Caco-2 (cell line): ENCODE measurements around the gene SEMG1. TPM values are rescaled to one million over a fixed set of nuclear protein-coding genes. Genes with fewer than 3 reads are reported as not detected.

Source experiments
- BruUV-seq: library from RNA; stranded (reverse); fragments of 400-500 nt; replicated peaks from 2 replicates; lab custom pipeline; 2021; lab: Mats Ljungman, UMichigan
- CTCF ChIA-PET: fragments of 300-600 bp; sonication (Branson Sonifier 250); formaldehyde crosslinking; loops from one replicate; lab custom pipeline; 2022; ENCODE audit warnings: antibody characterized with exemption; lab: Charles Lee
- POLR2A ChIA-PET: fragments of 300-600 bp; sonication (Branson Sonifier 250); formaldehyde crosslinking; loops from one replicate; lab custom pipeline; 2022; ENCODE audit warnings: antibody characterized with exemption; lab: Charles Lee
- DNase-seq, 2 experiments: peaks; one replicate each; pipeline versions ENCODE4 v3.0.0 to v3.0.0-alpha.2; 2020 to 2022
- H3K27me3 ChIP-seq: replicated peaks from 2 replicates; pipeline ENCODE4 v1.6.0; 2011; ENCODE audit warnings: low read length; ENCODE audit not compliant: control insufficient read depth, insufficient read depth
- H3K36me3 ChIP-seq: 2 replicates; pipeline ENCODE4 v1.5.1; 2011; ENCODE audit warnings: low read length; ENCODE audit not compliant: control insufficient read depth, insufficient read depth
- H3K4me1 ChIP-seq: fragments of 250-450 bp; sonication (Bioruptor Pico); 2 replicates; pipeline ENCODE4 v1.5.1; 2020; ENCODE audit warnings: mild to moderate bottlenecking
- H3K4me3 ChIP-seq: 2 replicates; pipeline ENCODE4 v1.5.1; 2011; ENCODE audit warnings: low read depth, mild to moderate bottlenecking, control low read depth, low read length
- H3K9me3 ChIP-seq: fragments of 250-450 bp; sonication (Bioruptor Pico); 2 replicates; pipeline ENCODE4 v1.5.1; 2020; ENCODE audit warnings: mild to moderate bottlenecking, moderate library complexity
- H3K27ac Mint-ChIP-seq: one replicate; pipeline ENCODE4 v1.8.0; 2022; ENCODE audit warnings: mixed read lengths; ENCODE audit not compliant: unreplicated experiment
- H3K27me3 Mint-ChIP-seq: one replicate; pipeline ENCODE4 v1.8.0; 2022; ENCODE audit warnings: mixed read lengths; ENCODE audit not compliant: insufficient read depth, unreplicated experiment
- H3K36me3 Mint-ChIP-seq: one replicate; pipeline ENCODE4 v1.8.0; 2022; ENCODE audit warnings: mild to moderate bottlenecking, mixed read lengths; ENCODE audit not compliant: insufficient read depth, unreplicated experiment
- H3K4me1 Mint-ChIP-seq: one replicate; pipeline ENCODE4 v1.8.0; 2022; ENCODE audit warnings: low read depth, mixed read lengths; ENCODE audit not compliant: unreplicated experiment
- H3K4me3 Mint-ChIP-seq: one replicate; pipeline ENCODE4 v1.8.0; 2022; ENCODE audit warnings: mild to moderate bottlenecking, moderate library complexity, mixed read lengths; ENCODE audit not compliant: unreplicated experiment
- H3K9me3 Mint-ChIP-seq: one replicate; pipeline ENCODE4 v1.8.0; 2022; ENCODE audit warnings: mixed read lengths; ENCODE audit not compliant: unreplicated experiment
- CTCF ChIP-seq, 2 experiments: fragments of 200-600 bp in 1 of 2; IDR thresholded peaks; 1 replicate in 1 of 2; 2 replicates in 1 of 2; pipeline versions ENCODE4 v1.5.1 to v1.8.0; 2011 to 2022; ENCODE audit warnings: antibody characterized with exemption in 1 of 2, control low read depth in 1 of 2, inconsistent platforms in 1 of 2, low read depth in 1 of 2, low read length in 1 of 2, mild to moderate bottlenecking in 1 of 2, moderate library complexity in 1 of 2; ENCODE audit not compliant: insufficient read depth in 1 of 2, severe bottlenecking in 1 of 2, unreplicated experiment in 1 of 2
- intact Hi-C: fragments of 100-400 bp; cut with micrococcal nuclease; formaldehyde crosslinking; loops from one replicate; pipeline ENCODE4 v1.10.0; 2022; ENCODE audit not compliant: unreplicated experiment
- total RNA-seq: library from RNA; stranded (reverse); gene quantifications from 2 replicates; pipeline ENCODE4 v1.2.3, GENCODE V29; 2022

SEMG1 gene
- total RNA-seq, 1 experiment from 2014 or later, result not detected

GRCh38 chr20:45258664-45259063 lies 51.8 kb downstream of the SEMG1 start:
- Mint-ChIP-seq H3K4me1 (peaks cover 6% of the 10 kb centered on the region), H3K9me3 (no peaks in the 10 kb centered on the region), H3K36me3 (no peaks in the 10 kb centered on the region), H3K27me3 (peaks cover 18% of the 10 kb centered on the region), H3K4me3 (no peak overlapping the region), H3K27ac (no peak overlapping the region)
- DNase-seq, result no peak
- no peak overlapping the region for H3K4me3 ChIP-seq
- intact Hi-C loops, result no loop called here
- ChIA-PET POLR2A (no interaction called here), CTCF (no interaction called here)
- H3K9me3 ChIP-seq, result no peaks in the 10 kb centered on the region; the same call in 1 of the 2 replicates
- H3K36me3 ChIP-seq, result no peaks in the 10 kb centered on the region
- no TSS peak for BruUV-seq
- TF ChIP-seq CTCF (IDR thresholded peaks at IDR 0.05; ENCODE audit: insufficient read depth in 1 of 2, low read depth in 1 of 2, low read length in 1 of 2, severe bottlenecking in 1 of 2, unreplicated experiment in 1 of 2), result no peak
- H3K27me3 ChIP-seq, result no peaks in the 10 kb centered on the region
- peaks cover 6% of the 10 kb centered on the region for H3K4me1 ChIP-seq

Other genes with a start within 250 kb of the SEMG1 start
- 131 and 139 TPM in 2 replicates for gene TOMM34, start 246.6 kb upstream of the SEMG1 start, total RNA-seq
- 68.3 and 74.7 TPM in 2 replicates for gene STK4, start 240.5 kb upstream of the SEMG1 start, total RNA-seq
- gene KCNS1, start 105.9 kb upstream of the SEMG1 start, total RNA-seq, result 0.09 TPM in 1 of 2 replicates, not detected in the other
- gene WFDC5, start 91.9 kb upstream of the SEMG1 start, total RNA-seq, result not detected in 2 replicates
- not detected in 2 replicates for gene WFDC12, start 82.6 kb upstream of the SEMG1 start, total RNA-seq
- 3.7 and 6.8 TPM in 2 replicates for gene PI3, start 32.1 kb upstream of the SEMG1 start, total RNA-seq
- not detected in 2 replicates for gene SEMG2, start 14.3 kb downstream of the SEMG1 start, total RNA-seq
- gene SLPI, start 47.5 kb downstream of the SEMG1 start, total RNA-seq, result 3.0 TPM in 2 replicates
- gene RBPJL, start 99.8 kb downstream of the SEMG1 start, total RNA-seq, result not detected in 2 replicates
- not detected in 2 replicates for gene MATN4, start 101.3 kb downstream of the SEMG1 start, total RNA-seq
- 227 and 242 TPM in 2 replicates for gene SDC4, start 141.4 kb downstream of the SEMG1 start, total RNA-seq
- gene SYS1, start 156.1 kb downstream of the SEMG1 start, total RNA-seq, result 62.1 and 67.1 TPM in 2 replicates
- gene TP53TG5, start 171.3 kb downstream of the SEMG1 start, total RNA-seq, result not detected in 2 replicates
- gene DBNDD2, start 201.3 kb downstream of the SEMG1 start, total RNA-seq, result 71.0 and 74.3 TPM in 2 replicates
- 239 and 259 TPM in 2 replicates for gene PIGT, start 209.1 kb downstream of the SEMG1 start, total RNA-seq